Tibial nerve (tissue), 4 donors: ENCODE measurements around the gene CPA4.

ENCODE experiments used
- CTCF ChIP-seq, 5 experiments: fragments of 200-600 bp in 3 of 5; fragments of 450-650 bp in 2 of 5; sonication (generic) in 3 of 5; IDR thresholded peaks; one replicate each; pipeline ENCODE4 v1.5.1; 2016 to 2019; ENCODE audit warnings: antibody characterized with exemption in 5 of 5, mild to moderate bottlenecking in 3 of 5, moderate library complexity in 2 of 5
- EP300 ChIP-seq, 2 donors: sonication (generic); formaldehyde crosslinking; IDR thresholded peaks; one replicate each; pipeline ENCODE4 v1.6.1; 2017; ENCODE audit warnings: antibody characterized with exemption in 2 of 2, mild to moderate bottlenecking in 1 of 2
- POLR2A ChIP-seq, 2 donors: fragments of 450-650 bp; IDR thresholded peaks; one replicate each; pipeline ENCODE4 v1.6.1; 2017; ENCODE audit warnings: antibody characterized with exemption in 2 of 2, mild to moderate bottlenecking in 2 of 2, moderate library complexity in 2 of 2

- TF ChIP-seq CTCF (IDR thresholded peaks at IDR 0.05) (no peak), POLR2A (IDR thresholded peaks at IDR 0.05) (no peak), EP300 (IDR thresholded peaks at IDR 0.05) (no peak)
Measured at GRCh38 chr7:130279906-130280305, 13.1 kb upstream of the CPA4 start.
